ENCODE measurements around the gene VPREB3. TPM values are rescaled to one million over a fixed set of nuclear protein-coding genes. Genes with fewer than 3 reads are reported as not detected.

The VPREB3 gene
- total and polyA plus RNA-seq, 2 of the 8 experiments (the other 6 are each of a cell fraction or from before 2014, with no cell fraction given), result 0.52 to 4.6 TPM

DNA sequence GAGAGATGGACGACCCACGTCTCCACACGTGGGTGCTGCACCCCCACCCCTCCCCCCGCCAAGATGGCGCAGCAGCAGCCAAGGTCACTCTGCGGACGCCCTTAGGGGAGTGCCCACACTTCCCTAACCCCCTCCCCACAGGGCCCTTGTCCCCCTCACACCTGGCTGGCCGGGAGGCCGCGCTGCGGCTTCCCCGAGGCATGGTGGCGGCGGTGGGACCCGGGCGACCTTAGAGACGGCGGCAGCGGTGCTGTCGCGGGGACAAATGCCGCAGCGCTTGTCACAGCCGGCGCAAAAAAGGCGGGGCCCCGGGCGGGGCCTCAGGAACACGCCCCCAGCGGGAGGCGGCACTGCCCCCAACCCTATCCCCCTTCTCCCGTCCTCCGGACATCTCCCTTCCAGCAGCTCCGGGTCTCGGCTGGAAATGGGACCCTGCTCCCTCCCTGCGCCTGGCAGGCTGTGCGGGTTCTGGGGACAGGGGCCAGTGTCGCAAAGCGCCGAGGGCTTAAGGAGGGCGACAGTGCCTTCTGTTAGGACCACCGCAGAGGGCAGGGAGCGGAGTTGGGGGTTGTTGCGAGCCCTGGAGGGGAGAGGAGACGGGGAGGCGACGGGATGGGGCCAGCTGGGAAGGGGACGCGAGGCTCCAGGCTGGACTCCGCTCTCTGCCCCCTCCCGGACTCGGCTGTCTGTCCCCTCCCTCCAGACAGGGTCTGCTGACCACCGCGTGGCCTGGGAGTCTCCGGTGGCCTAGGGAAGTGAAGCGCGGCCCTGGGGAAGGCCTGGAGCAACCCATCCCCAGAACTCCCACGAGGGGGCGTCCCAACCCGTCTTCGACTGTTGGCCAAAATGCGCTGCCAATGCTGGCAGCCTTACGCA lies 13.7 kb upstream of the VPREB3 start, which contains the start of gene CHCHD10:
CHCHD10 (minus strand) TSS at position 300 of the 876 bp plus-strand sequence; CDS start at position 202, 98 bp downstream.
- ChIA-PET CTCF (ENCODE audit: partially characterized antibody) (interaction anchor here (0.6 to 9.6 kb wide), 20 partner anchors 15 to 1679 kb away, joined by 3 to 73 read pairs (median 4); partner anchors contain the start of genes SLC2A11, SMARCB1 and ZNF70), POLR2A (ENCODE audit: partially characterized antibody) (interaction anchor here (0.9 to 4.5 kb wide), 11 partner anchors 9 to 126 kb away, joined by 3 to 22 read pairs (median 4); partner anchors contain the start of genes MIF, SMARCB1, VPREB3 and ZNF70)
- peaks cover 0 to 16% of the 10 kb centered on the region in 2 experiments for H4K20me1 ChIP-seq (replicated peaks in 1 of 2; ENCODE audit: control insufficient read depth in 1 of 2, insufficient read depth in 2 of 2, low read length in 2 of 2)
- H3K9ac ChIP-seq (replicated peaks in 1 of 4; ENCODE audit: extremely low read depth in 1 of 4, low read depth in 3 of 4, low read length in 3 of 4), result peak within 1 kb of the TSS in 2 of 4 experiments; percentile 48 to 58; a peak in 4 of 7 replicates
- peak within 1 kb of the TSS; percentile 72 for H4K5ac ChIP-seq (ENCODE audit: insufficient read length, low read depth, low read length)
- no peak within 1 kb of the TSS for H3K14ac ChIP-seq (ENCODE audit: insufficient read length)
- H3K18ac ChIP-seq (ENCODE audit: extremely low read depth, low read length), result peak within 1 kb of the TSS; percentile 93
- no peak within 1 kb of the TSS for H3K23ac ChIP-seq (ENCODE audit: insufficient read length)
- DNase-seq (ENCODE audit: low read depth in 1 of 2, low spot score in 2 of 2) (peak in 1 of 2 experiments; percentile 96), FAIRE-seq (no peak)
- H4K8ac ChIP-seq (ENCODE audit: extremely low read depth, insufficient read depth, low read length), result no peak within 1 kb of the TSS
- H2BK20ac ChIP-seq (ENCODE audit: low read length), result peak within 1 kb of the TSS; percentile 61; the same call in 1 of the 2 replicates
- WGBS, 2 experiments (ENCODE audit: extremely low coverage in 1 of 2, insufficient coverage in 1 of 2, insufficient read length in 1 of 2, insufficient replicate concordance in 2 of 2, low coverage in 1 of 2, low lambda C conversion rate in 2 of 2, missing lambda C conversion rate in 1 of 2), result 1% methylated on average over 28 of the region's 63 CpGs; no CpG with 5 or more reads in 1 of the 2 experiments
- peak within 1 kb of the TSS; percentile 48 for H3K4ac ChIP-seq (replicated peaks; ENCODE audit: insufficient read length, low read depth, low read length)
- no peaks in the 10 kb centered on the region for H3K36me3 ChIP-seq (ENCODE audit: control insufficient read depth in 2 of 4, insufficient read depth in 4 of 4, low read length in 3 of 4)
- H2BK5ac ChIP-seq (ENCODE audit: low read depth, low read length), result no peak within 1 kb of the TSS; the same call in 1 of the 2 replicates
- H3K27ac ChIP-seq (ENCODE audit: low read depth, low read length), result no peak within 1 kb of the TSS; the same call in 1 of the 2 replicates
- no peaks in the 10 kb centered on the region for H3K79me2 ChIP-seq (ENCODE audit: control insufficient read depth in 1 of 2, insufficient read depth in 2 of 2, low read length in 2 of 2)
- no peaks in the 10 kb centered on the region for H3K79me1 ChIP-seq (ENCODE audit: low read depth, low read length)
- peaks cover 15% of the 10 kb centered on the region for H3K23me2 ChIP-seq (ENCODE audit: low read depth, low read length)
- peak within 1 kb of the TSS; percentile 49 for H2BK120ac ChIP-seq (replicated peaks; ENCODE audit: low read depth, low read length)
- H3K56ac ChIP-seq (replicated peaks; ENCODE audit: insufficient read length, low read depth, low read length), result no peak within 1 kb of the TSS
- H2BK15ac ChIP-seq (ENCODE audit: low read length), result no peak within 1 kb of the TSS
- H2AFZ ChIP-seq (ENCODE audit: low read length), result peak within 1 kb of the TSS; percentile 79
- peaks cover 0 to 27% (median 20%) of the 10 kb centered on the region in 4 experiments; a peak in 6 of 7 replicates for H3K4me1 ChIP-seq (replicated peaks in 1 of 4; ENCODE audit: control insufficient read depth in 3 of 4, insufficient read depth in 4 of 4, low read length in 3 of 4)
- peak within 1 kb of the TSS; percentile 97 for H4K91ac ChIP-seq (replicated peaks; ENCODE audit: insufficient read length, low read length)
- peak within 1 kb of the TSS; percentile 75; the same call in 1 of the 2 replicates for H2BK12ac ChIP-seq (ENCODE audit: low read depth, low read length)
- H3K9me3 ChIP-seq (ENCODE audit: insufficient read depth in 2 of 2, low read depth in 1 of 2, low read length in 1 of 2), result no peaks in the 10 kb centered on the region
- peak within 1 kb of the TSS; percentile 73 to 99 for H3K4me2 ChIP-seq (ENCODE audit: insufficient read depth in 1 of 2, low read depth in 2 of 2, low read length in 2 of 2)
- peak within 1 kb of the TSS; percentile 63 to 96 (median 74) for H3K4me3 ChIP-seq (ENCODE audit: extremely low read depth in 1 of 4, insufficient read depth in 2 of 4, low read depth in 3 of 4, low read length in 4 of 4)
- no peak within 1 kb of the TSS for H2AK5ac ChIP-seq (ENCODE audit: low read depth, low read length)
- H3K27me3 ChIP-seq (replicated peaks in 1 of 4; ENCODE audit: control insufficient read depth in 3 of 4, extremely low read depth in 1 of 4, insufficient read depth in 3 of 4, low read length in 3 of 4), result peaks cover 0 to 14% (median 9%) of the 10 kb centered on the region in 4 experiments; a peak in 6 of 7 replicates
- TF ChIP-seq SAP30 (IDR thresholded peaks at IDR 0.05; ENCODE audit: insufficient read depth, insufficient replicate concordance, low read length) (peak; percentile 41), CREB1 (IDR thresholded peaks at IDR 0.05) (peak; percentile 17), SP1 (IDR thresholded peaks at IDR 0.05; ENCODE audit: low read depth, low read length) (peak; percentile 7; the same call in 1 of the 2 replicates), RAD21 (IDR thresholded peaks at IDR 0.05 in 1 of 2, conservative IDR thresholded peaks at IDR 0.05 in 1 of 2; ENCODE audit: low read depth in 2 of 2, low read length in 2 of 2) (peak; percentile 58 to 70), ASH2L (IDR thresholded peaks at IDR 0.05; ENCODE audit: low read length) (peak; percentile 48), KDM1A (IDR thresholded peaks at IDR 0.05; ENCODE audit: borderline replicate concordance, low read length) (no peak), PHF8 (conservative IDR thresholded peaks at IDR 0.05; ENCODE audit: low read depth, low read length) (peak; percentile 57; the same call in 1 of the 2 replicates)
- TF ChIP-seq, protein P1, sequence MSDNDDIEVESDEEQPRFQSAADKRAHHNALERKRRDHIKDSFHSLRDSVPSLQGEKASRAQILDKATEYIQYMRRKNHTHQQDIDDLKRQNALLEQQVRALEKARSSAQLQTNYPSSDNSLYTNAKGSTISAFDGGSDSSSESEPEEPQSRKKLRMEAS (IDR thresholded peaks at IDR 0.05), result peak; percentile 71
- TF ChIP-seq, protein P2, sequence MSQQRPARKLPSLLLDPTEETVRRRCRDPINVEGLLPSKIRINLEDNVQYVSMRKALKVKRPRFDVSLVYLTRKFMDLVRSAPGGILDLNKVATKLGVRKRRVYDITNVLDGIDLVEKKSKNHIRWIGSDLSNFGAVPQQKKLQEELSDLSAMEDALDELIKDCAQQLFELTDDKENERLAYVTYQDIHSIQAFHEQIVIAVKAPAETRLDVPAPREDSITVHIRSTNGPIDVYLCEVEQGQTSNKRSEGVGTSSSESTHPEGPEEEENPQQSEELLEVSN (IDR thresholded peaks at IDR 0.05), result 0 out of 2 replicates have a peak, but pooled peaks have one; percentile 32
